Transverse colon (tissue), 4 donors: ENCODE measurements around the gene CACNA1I.

Source experiments
- POLR2A ChIP-seq: fragments of 450-650 bp; IDR thresholded peaks from one replicate; pipeline ENCODE4 v1.6.1; 2016; ENCODE audit warnings: antibody characterized with exemption, mild to moderate bottlenecking, moderate library complexity
- POLR2AphosphoS5 ChIP-seq, 3 donors: sonication (generic); formaldehyde crosslinking; IDR thresholded peaks; one replicate each; pipeline ENCODE4 v1.6.1; 2016; ENCODE audit warnings: antibody characterized with exemption in 3 of 3
- TF ChIP-seq, protein P1 (sequence below), 5 experiments: fragments of 200-600 bp in 3 of 5; fragments of 450-650 bp in 2 of 5; sonication (generic) in 3 of 5; IDR thresholded peaks; 1 replicate in 2 of 5; 2 replicates in 3 of 5; pipeline ENCODE4 v1.5.1; 2016 to 2017; ENCODE audit warnings: antibody characterized with exemption in 5 of 5, inconsistent platforms in 3 of 5, mild to moderate bottlenecking in 2 of 5, moderate library complexity in 1 of 5

DNA sequence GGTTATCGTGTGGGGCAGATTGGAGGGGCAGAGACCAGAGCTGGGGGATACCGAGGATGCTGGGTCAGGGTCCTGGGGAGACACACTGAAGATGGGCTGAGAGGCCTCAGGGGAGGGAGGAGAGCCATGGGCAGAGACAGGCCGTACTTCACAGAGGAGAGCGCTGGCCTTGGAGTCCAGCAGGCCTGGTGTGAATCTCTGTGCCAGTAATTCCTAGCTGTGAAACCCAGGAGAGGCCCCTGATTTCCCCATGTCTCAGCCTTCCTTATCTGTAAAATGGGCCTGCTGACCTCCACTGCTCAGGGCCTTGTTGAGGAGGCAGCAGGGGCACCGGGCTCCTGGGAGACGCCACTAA, 23.4 kb downstream of the CACNA1I start:
- TF ChIP-seq, protein P1, sequence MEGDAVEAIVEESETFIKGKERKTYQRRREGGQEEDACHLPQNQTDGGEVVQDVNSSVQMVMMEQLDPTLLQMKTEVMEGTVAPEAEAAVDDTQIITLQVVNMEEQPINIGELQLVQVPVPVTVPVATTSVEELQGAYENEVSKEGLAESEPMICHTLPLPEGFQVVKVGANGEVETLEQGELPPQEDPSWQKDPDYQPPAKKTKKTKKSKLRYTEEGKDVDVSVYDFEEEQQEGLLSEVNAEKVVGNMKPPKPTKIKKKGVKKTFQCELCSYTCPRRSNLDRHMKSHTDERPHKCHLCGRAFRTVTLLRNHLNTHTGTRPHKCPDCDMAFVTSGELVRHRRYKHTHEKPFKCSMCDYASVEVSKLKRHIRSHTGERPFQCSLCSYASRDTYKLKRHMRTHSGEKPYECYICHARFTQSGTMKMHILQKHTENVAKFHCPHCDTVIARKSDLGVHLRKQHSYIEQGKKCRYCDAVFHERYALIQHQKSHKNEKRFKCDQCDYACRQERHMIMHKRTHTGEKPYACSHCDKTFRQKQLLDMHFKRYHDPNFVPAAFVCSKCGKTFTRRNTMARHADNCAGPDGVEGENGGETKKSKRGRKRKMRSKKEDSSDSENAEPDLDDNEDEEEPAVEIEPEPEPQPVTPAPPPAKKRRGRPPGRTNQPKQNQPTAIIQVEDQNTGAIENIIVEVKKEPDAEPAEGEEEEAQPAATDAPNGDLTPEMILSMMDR (IDR thresholded peaks at IDR 0.05), result no peak
- no peak for TF ChIP-seq POLR2AphosphoS5 (IDR thresholded peaks at IDR 0.05)
- no peak for TF ChIP-seq POLR2A
